Astrocyte of the cerebellum (primary cell): ENCODE results near the gene HTR2A.

Experiments used
- DNase-seq: peaks from one replicate; pipeline ENCODE4 v3.0.0-alpha.2; 2011; ENCODE audit warnings: low read depth
- H3K4me3 ChIP-seq: 2 replicates; pipeline ENCODE4 v1.5.1; 2011; ENCODE audit warnings: mild to moderate bottlenecking, low read depth, low read length, moderate library complexity
- CTCF ChIP-seq: IDR thresholded peaks from 2 replicates; pipeline ENCODE4 v1.5.1; 2012; ENCODE audit warnings: low read length, low read depth, moderate library complexity, mild to moderate bottlenecking; ENCODE audit errors: missing control alignments
- in situ Hi-C: cut with HindIII; loops from 2 replicates; pipeline ENCODE4 v1.10.0; 2017; ENCODE audit warnings: low sequenced_read_pairs

HTR2A gene

DNA sequence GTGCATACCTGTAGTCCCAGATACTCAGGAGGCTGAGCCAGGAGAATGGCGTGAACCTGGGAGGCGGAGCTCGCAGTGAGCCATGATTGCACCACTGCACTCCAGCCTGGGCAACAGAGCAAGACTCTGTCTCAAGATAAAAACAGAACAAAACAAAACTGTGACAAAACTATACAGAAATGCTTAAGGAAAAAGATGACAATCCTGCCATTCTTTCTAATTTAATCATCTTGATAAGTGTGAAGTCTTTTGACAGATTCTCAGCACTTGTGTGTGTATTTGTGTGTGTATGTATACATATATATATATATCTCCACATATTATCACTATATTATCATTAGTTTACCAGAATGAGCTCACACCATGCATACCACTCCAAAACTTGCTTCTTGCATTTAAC is 12.3 kb downstream of the HTR2A start:
- no peak for DNase-seq
- in situ Hi-C loops = no loop called here
- TF ChIP-seq CTCF = no peak
- H3K4me3 ChIP-seq = no peak overlapping the region

GRCh38 chr13:46881621-46882020 is 15.2 kb downstream of the HTR2A start:
- no peak for TF ChIP-seq CTCF
- no peak for DNase-seq
- no peak overlapping the region for H3K4me3 ChIP-seq
- in situ Hi-C loops = no loop called here

- DNase-seq = no peak
- TF ChIP-seq CTCF = no peak
- H3K4me3 ChIP-seq = no peak overlapping the region
- in situ Hi-C loops = no loop called here
Measured at GRCh38 chr13:46874006-46874405, 22.8 kb downstream of the HTR2A start.

GRCh38 chr13:46871557-46871956 is 25.3 kb downstream of the HTR2A start:
- no peak for TF ChIP-seq CTCF

DNA sequence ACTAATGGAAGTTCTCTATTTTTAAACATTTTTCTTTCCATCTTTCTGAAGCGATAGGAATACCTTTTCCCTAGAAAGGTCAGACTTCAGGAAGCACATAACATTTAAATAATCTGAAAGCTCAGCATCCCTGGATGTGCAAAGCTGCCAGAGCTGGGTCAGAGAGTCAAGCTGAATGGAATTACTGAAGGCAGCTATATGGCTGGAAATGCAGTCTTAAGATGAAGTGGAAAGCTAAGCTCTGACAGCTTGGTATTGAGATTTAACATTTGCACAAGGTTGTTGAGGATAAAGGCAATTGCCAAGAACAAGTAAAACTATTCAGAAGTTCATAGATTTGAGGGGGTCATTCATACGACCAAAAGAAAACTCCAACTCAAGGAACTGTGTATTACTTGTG is 28.8 kb downstream of the HTR2A start:
- in situ Hi-C loops = no loop called here
- no peak for DNase-seq
- H3K4me3 ChIP-seq = no peak overlapping the region
- TF ChIP-seq CTCF = no peak

More at GRCh38 chr13:46871557-46871956, 25.3 kb downstream of the HTR2A start:
- in situ Hi-C loops = no loop called here
- no peak overlapping the region for H3K4me3 ChIP-seq
- no peak for DNase-seq

GRCh38 chr13:46866150-46866549 is 30.7 kb downstream of the HTR2A start:
- TF ChIP-seq CTCF = no peak
- no peak for DNase-seq
- in situ Hi-C loops = no loop called here
- H3K4me3 ChIP-seq = no peak overlapping the region

GRCh38 chr13:46864941-46865340 is 31.9 kb downstream of the HTR2A start:
- DNase-seq = no peak
- in situ Hi-C loops = no loop called here
- no peak overlapping the region for H3K4me3 ChIP-seq
- TF ChIP-seq CTCF = no peak
